Measurements from ENCODE around the gene FAHD2A.

DNA sequence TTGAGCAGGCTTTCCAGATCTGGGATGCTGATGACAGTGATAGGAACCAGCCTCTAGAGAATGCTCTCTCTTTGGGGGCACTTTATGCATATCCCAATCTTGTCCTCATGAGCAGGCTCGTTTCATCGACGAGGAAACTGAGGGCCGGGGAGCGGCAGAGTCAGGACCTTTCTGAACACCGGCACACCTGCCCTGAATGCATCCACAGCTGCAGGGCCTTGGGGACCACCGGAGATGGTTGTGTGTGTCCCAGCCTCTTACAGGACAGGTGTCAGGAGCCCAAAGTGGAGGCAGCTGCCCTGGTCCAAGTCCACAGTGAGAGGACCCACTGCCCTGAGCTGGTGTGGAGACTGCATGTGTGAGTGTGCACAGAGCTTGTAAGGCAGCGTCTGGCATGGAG, 47.6 kb upstream of the FAHD2A start:
- TF ChIP-seq, protein P1, sequence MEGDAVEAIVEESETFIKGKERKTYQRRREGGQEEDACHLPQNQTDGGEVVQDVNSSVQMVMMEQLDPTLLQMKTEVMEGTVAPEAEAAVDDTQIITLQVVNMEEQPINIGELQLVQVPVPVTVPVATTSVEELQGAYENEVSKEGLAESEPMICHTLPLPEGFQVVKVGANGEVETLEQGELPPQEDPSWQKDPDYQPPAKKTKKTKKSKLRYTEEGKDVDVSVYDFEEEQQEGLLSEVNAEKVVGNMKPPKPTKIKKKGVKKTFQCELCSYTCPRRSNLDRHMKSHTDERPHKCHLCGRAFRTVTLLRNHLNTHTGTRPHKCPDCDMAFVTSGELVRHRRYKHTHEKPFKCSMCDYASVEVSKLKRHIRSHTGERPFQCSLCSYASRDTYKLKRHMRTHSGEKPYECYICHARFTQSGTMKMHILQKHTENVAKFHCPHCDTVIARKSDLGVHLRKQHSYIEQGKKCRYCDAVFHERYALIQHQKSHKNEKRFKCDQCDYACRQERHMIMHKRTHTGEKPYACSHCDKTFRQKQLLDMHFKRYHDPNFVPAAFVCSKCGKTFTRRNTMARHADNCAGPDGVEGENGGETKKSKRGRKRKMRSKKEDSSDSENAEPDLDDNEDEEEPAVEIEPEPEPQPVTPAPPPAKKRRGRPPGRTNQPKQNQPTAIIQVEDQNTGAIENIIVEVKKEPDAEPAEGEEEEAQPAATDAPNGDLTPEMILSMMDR (conservative IDR thresholded peaks at IDR 0.05) = no peak
- TF ChIP-seq EZH2 (IDR thresholded peaks at IDR 0.05; ENCODE audit: low read depth) = no peak

Measured in PC-9 (cell line).